M059J (cell line): Measurements from ENCODE around the gene C12orf42. TPM values are rescaled to one million over a fixed set of nuclear protein-coding genes. Genes with fewer than 3 reads are reported as not detected.

Experiments used
- DNase-seq: peaks from one replicate; pipeline ENCODE4 v3.0.0-alpha.2; 2012; ENCODE audit warnings: low read depth
- total RNA-seq: library from RNA; depleted of rRNA; stranded (reverse); fragments of >200 nt; shearing (Covaris generic); gene quantifications from 2 replicates; pipeline ENCODE4 v1.2.3, GENCODE V29; 2014; rRNA removed

Gene C12orf42
- not detected in 2 replicates for total RNA-seq

GRCh38 chr12:103495469-103496456 is at the start of gene C12orf42:
Gene C12orf42 (minus strand): TSS chr12:103495968. CDS start chr12:103478426, 17,542 bp downstream.
- DNase-seq: peak; percentile 47

- DNase-seq: no peak
Measured at GRCh38 chr12:103542078-103542477, 46.3 kb upstream of the C12orf42 start.

- no peak for DNase-seq
Measured at GRCh38 chr12:103540319-103540718, 44.6 kb upstream of the C12orf42 start.

- DNase-seq: peak; percentile 47
Measured at GRCh38 chr12:103538397-103538796, 42.6 kb upstream of the C12orf42 start.

- no peak for DNase-seq
Measured at GRCh38 chr12:103530307-103531066, 34.7 kb upstream of the C12orf42 start.

GRCh38 chr12:103529306-103529705 is 33.5 kb upstream of the C12orf42 start:
- DNase-seq: no peak

- DNase-seq: no peak
Measured at GRCh38 chr12:103524238-103524875, 28.6 kb upstream of the C12orf42 start.

GRCh38 chr12:103523771-103524170 is 28.0 kb upstream of the C12orf42 start:
- DNase-seq: no peak

- DNase-seq: no peak
Measured at GRCh38 chr12:103520686-103521215, 25.0 kb upstream of the C12orf42 start.

GRCh38 chr12:103519632-103520031 is 23.9 kb upstream of the C12orf42 start:
- no peak for DNase-seq

- DNase-seq: no peak
Measured at GRCh38 chr12:103518899-103519298, 23.1 kb upstream of the C12orf42 start.

GRCh38 chr12:103517161-103517560 is 21.4 kb upstream of the C12orf42 start:
- no peak for DNase-seq

GRCh38 chr12:103515341-103515740 is 19.6 kb upstream of the C12orf42 start:
- no peak for DNase-seq

- no peak for DNase-seq
Measured at GRCh38 chr12:103513875-103514274, 18.1 kb upstream of the C12orf42 start.

GRCh38 chr12:103505371-103506236 is 9.8 kb upstream of the C12orf42 start:
- DNase-seq: peak; percentile 56

GRCh38 chr12:103504606-103505005 is 8.8 kb upstream of the C12orf42 start:
- no peak for DNase-seq

GRCh38 chr12:103503546-103504480 is 8.0 kb upstream of the C12orf42 start:
- DNase-seq: peak; percentile 9

GRCh38 chr12:103501447-103501846 is 5.7 kb upstream of the C12orf42 start:
- DNase-seq: no peak

- no peak for DNase-seq
Measured at GRCh38 chr12:103499571-103499970, 3.8 kb upstream of the C12orf42 start.

- no peak for DNase-seq
Measured at GRCh38 chr12:103498990-103499389, 3.2 kb upstream of the C12orf42 start.
